Fibroblast of peridontal ligament (primary cell): Measurements from ENCODE around the gene EDEM3.
"Not testable (repeated sequence)": the region's sequence is repeated elsewhere in the genome, so short reads cannot be mapped to it uniquely, and the experiment has no call there.

Experiments used
- DNase-seq: peaks from one replicate; pipeline ENCODE4 v3.0.0-alpha.2; 2010; ENCODE audit errors: extremely low read depth

EDEM3 gene

DNA sequence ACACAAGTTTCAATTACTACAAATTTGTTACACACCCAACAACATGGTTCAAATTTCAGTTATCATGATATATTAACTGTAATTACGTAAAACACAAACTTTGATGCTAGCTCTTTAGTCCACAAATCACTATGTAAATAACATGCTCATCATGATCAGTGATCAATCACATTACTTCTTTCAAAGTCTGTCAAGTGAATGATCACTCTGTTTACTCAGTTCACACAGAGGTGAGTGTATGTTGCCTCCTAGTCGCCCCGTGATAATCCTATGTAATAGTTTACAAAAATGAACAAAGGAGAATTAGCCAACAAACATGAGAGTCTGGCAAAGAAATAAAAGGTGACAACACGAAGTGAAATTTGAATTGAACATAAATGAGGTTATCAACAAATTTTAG lies 14.3 kb downstream of the EDEM3 start:
- DNase-seq: no peak

DNA sequence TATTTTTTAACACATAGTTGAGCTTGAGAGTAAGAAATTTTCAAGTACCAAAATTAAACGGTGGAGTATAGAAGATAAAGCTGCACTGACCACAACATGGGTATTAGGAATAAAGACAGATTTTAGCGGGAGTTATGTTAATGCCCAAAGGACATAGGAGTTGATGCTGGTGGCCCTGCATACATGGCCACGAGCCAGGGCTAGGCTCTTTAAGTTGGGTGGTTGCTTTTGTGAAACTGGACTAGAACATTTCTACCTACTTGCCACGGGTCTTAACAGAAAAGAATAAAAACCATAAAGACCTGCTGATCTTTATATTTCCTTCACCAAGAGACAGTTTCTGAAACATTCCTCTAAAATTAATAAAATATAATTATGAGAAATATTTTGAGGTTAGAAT lies 14.9 kb downstream of the EDEM3 start:
- DNase-seq: no peak

GRCh38 chr1:184739070-184739469 lies 15.6 kb downstream of the EDEM3 start:
- no peak for DNase-seq

DNA sequence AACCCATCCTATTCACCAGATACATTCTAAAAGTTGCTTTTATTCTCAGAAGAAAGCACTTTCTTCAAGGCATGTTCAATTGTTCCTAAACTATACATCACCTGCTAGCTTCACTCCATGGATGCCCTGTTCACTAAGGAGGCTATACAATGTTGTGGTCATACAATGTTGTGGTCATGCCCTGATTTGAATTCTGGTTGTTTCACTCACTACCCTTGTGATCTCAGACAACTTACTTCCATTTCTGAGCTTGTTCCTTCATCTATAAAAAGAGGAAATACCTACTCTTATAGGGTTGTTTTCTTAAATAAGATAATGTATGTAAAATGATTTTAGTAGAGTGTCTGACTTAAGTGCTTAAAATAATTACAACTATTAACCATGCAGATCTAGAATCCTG lies 19.7 kb downstream of the EDEM3 start:
- no peak for DNase-seq

DNA sequence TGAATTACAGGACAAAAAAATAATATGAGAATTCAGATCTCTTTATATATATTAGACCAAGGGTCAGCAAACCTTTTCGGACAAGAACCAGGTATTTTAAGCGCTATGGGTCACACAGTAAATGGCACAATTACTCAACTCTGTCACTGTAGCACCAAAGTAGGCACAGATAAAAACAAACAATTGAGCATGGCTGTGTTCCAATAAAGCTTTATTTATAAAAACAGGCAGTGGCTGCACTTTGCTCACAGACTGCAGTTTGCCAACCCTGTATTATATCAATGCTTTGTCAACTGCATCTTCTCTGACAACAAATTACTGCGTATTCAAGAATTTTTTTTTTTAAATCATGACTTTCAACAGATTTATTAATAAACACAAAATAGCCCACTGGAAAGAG lies 29.8 kb downstream of the EDEM3 start:
- no peak for DNase-seq

GRCh38 chr1:184716158-184716557 lies 38.5 kb downstream of the EDEM3 start:
- DNase-seq: peak; percentile 3

DNA sequence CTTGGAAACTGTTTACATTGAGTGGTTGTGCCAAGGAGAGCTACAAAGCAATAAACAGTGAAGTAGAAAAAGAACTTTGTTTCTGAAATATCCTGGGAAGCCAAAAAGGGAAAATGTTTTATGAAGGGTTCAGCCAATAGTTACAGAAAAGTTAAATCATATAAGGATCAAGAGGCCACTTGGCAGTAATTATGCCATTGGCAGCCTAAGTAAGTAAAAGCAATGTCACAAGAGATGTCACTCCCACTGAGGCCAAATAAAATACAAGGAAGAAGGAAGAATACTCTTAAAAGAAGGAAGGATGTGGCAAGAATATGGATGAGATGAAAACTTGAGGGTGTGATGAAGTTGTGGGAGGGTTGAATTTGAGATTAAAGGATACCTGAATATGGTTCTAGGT lies 45.2 kb downstream of the EDEM3 start:
- DNase-seq: no peak

DNA sequence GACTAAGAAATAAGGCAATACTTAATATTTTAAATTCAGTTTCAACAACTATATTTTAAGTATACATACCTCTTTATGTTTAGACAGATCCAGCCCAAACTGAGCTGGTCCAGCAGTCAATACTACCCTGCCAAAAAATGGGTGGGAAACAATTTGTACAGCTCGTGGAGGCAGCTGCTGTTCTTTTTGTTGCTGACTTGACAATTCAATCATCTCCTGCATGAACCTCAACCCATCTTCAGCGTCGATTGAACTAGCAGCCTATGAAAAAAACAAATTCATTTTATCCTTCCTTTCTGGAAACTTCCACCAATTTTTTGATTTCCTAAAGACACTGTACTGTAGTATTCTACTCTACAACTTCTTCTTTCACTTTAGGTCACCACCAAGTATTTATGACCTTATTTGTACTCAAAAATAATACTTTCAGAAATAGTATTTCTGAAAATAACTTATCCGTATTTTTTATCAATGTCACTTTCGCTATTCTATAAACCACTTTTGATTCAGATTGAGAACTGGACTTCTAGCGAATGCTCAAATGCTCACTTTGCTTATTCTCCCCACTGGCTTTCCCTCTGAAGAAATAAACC lies 46.5 kb downstream of the EDEM3 start:
- DNase-seq: no peak

DNA sequence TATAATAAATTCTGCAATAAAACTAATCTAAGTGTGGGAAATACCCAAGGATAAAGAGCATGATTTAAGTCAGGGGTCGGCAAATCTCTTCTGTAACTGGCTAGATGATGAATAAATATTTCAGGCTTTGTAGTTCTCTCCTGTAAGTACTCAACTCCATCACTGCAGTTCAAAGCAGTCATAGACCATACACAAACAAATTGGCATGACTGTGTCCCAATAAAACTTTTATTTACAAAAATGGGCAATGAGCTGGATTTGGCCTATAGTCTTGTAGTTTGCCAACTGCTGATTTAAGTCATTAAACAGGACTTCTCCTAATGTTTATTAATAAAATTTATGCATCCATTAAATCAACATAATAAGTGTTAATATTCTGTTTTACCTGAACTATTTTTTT lies 49.4 kb downstream of the EDEM3 start:
- no peak for DNase-seq

DNA sequence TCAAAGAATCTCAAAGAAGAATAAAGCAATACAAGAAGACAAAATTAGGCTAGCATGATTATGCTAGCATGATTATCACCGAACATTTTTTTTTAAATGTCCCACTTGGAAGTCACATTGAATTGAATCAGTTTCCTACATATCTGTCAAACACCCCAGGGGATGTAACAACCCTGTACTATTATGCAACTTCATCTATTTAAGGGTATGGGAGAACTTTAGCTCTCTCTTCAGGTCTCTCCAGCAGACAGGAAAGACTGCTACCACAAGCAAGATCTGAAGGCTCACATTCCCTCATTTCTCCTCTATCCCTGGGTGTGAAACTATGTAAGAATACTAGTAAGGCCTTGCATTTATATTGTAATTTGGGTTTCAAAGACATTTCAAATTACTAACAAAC lies 52.8 kb downstream of the EDEM3 start:
- no peak for DNase-seq

DNA sequence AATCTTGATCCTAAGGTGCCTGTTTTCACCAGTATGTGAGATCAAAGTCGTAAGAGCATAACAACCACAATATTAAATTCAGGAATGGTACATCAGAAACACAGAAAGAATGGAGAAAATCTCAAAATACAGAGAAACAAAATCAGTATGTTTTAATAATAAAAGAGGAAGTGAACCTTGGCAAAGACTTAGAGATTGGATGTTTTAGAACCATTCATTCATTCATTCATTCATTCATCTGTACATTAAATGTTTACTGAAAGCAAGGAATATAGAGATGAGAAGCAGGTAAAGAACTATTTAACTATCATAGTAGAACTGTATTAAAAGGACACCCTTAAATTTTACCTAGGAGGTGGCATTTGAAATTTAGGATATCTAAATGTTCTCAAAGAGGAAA lies 55.7 kb downstream of the EDEM3 start:
- DNase-seq: no peak

- peak; percentile 6 for DNase-seq
Measured at GRCh38 chr1:184698016-184698415, 56.6 kb downstream of the EDEM3 start.

- no peak for DNase-seq
Measured at GRCh38 chr1:184696403-184696802, 58.3 kb downstream of the EDEM3 start.

- no peak for DNase-seq
Measured at GRCh38 chr1:184695023-184695422, 59.6 kb downstream of the EDEM3 start.

GRCh38 chr1:184693011-184693410 lies 61.6 kb downstream of the EDEM3 start:
- peak; percentile 18 for DNase-seq

GRCh38 chr1:184691719-184692324 lies 62.8 kb downstream of the EDEM3 start:
- peak; percentile 79 for DNase-seq

GRCh38 chr1:184686540-184686939 lies 68.1 kb downstream of the EDEM3 start:
- peak; percentile 24 for DNase-seq

- no peak for DNase-seq
Measured at GRCh38 chr1:184685116-184685515, 69.5 kb downstream of the EDEM3 start.

DNA sequence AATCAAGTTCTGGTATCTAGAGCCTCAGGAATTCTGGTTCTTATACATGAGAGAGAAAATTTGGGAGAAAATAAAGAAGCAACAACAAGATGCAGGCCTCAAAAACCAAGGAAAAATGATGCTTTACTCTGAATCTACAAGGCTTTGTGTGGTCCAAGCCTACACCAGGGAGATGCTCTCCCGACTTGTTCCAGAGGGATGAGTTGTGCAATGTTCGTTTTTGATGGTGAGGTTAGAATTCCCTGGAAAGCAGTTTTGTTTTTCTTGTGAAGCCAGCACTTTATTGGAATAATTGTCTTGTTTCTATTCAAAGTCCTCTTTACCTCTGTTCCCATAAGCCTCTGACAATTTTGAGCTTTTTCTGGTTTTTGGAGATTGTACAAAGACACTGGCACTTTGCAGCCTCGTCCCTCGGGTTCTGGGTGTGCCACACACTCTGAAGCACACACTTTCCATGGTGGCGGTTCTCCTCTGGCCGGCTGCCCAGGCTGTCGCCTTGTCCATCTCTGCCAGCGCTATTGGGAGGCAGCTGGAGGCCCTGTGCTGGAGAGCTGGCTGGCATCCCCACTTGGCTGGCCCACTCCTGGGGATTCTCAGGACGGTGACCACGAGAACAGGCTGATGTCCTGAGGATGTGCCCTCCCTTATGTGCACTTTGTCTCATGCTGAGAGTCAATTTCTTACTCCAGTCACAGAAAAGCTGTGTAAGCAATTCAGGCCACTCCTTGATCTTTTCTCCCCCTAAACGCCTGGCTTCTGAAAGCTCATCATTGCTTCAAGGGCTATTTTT lies 70.2 kb downstream of the EDEM3 start:
- DNase-seq: peak; percentile 46

GRCh38 chr1:184682956-184683355 lies 71.7 kb downstream of the EDEM3 start:
- peak; percentile 22 for DNase-seq

- DNase-seq: not testable (repeated sequence)
Measured at GRCh38 chr1:184680611-184681225, 73.9 kb downstream of the EDEM3 start.

GRCh38 chr1:184679472-184679871 lies 75.2 kb downstream of the EDEM3 start:
- not testable (repeated sequence) for DNase-seq

GRCh38 chr1:184677344-184677743 lies 77.3 kb downstream of the EDEM3 start:
- DNase-seq: no peak
